Cardiac muscle cell (in vitro differentiated cells and primary cell): ENCODE measurements around the gene SCGB3A2. TPM values are rescaled to one million over a fixed set of nuclear protein-coding genes. Genes with fewer than 3 reads are reported as not detected.

Experiments used
- DNase-seq, 2 donors: peaks; one replicate each; pipeline versions ENCODE4 v3.0.0 to v3.0.0-alpha.2; 2010 to 2017; ENCODE audit warnings: low read depth in 1 of 2, low spot score in 1 of 2
- H3K27ac ChIP-seq: fragments of 200-600 bp; sonication (generic); 2 replicates; pipeline ENCODE4 v1.5.1; 2016
- H3K27me3 ChIP-seq: fragments of 200-600 bp; sonication (generic); 2 replicates; pipeline ENCODE4 v1.6.0; 2016; ENCODE audit warnings: control low read depth
- H3K36me3 ChIP-seq: fragments of 200-600 bp; sonication (generic); 2 replicates; pipeline ENCODE4 v1.5.1; 2016; ENCODE audit warnings: control low read depth
- H3K4me1 ChIP-seq: fragments of 200-600 bp; sonication (generic); 2 replicates; pipeline ENCODE4 v1.8.1; 2017; ENCODE audit warnings: low read depth, mild to moderate bottlenecking, mixed run types
- H3K4me3 ChIP-seq: fragments of 200-600 bp; sonication (generic); 2 replicates; pipeline ENCODE4 v1.5.1; 2016; ENCODE audit warnings: mild to moderate bottlenecking
- H3K9me3 ChIP-seq: fragments of 200-600 bp; sonication (generic); 2 replicates; pipeline ENCODE4 v1.5.1; 2017; ENCODE audit warnings: low read depth, mild to moderate bottlenecking, control low read depth
- CTCF ChIP-seq: IDR thresholded peaks from 2 replicates; pipeline ENCODE4 v1.5.1; 2012; ENCODE audit warnings: low read depth, mild to moderate bottlenecking, low read length
- polyA plus RNA-seq: library from polyadenylated mRNA; unstranded; fragments of >200 nt; fragmentation: Nextera tagmentation; extraction: Ambion mirVana; gene quantifications from 2 replicates; pipeline ENCODE4 v1.2.1, GENCODE V29; 2016
- total RNA-seq: library from RNA; depleted of rRNA; stranded (reverse); fragments of >200 nt; gene quantifications from 2 replicates; pipeline ENCODE4 v1.2.3, GENCODE V29; 2016

SCGB3A2 gene
- total and polyA plus RNA-seq, 2 experiments from 2014 or later, result 0.37 TPM; not detected in 1

- TF ChIP-seq CTCF, result no peak
- no peak for DNase-seq
- H3K36me3 ChIP-seq, result no peaks in the 10 kb centered on the region
- no peak overlapping the region for H3K27ac ChIP-seq
- H3K27me3 ChIP-seq, result no peaks in the 10 kb centered on the region
- H3K4me3 ChIP-seq, result no peak overlapping the region
- no peaks in the 10 kb centered on the region for H3K9me3 ChIP-seq
- H3K4me1 ChIP-seq, result no peaks in the 10 kb centered on the region
Observed at GRCh38 chr5:147920420-147921030, 42.0 kb downstream of the SCGB3A2 start.

GRCh38 chr5:147921136-147921535 lies 42.6 kb downstream of the SCGB3A2 start:
- no peak overlapping the region for H3K4me3 ChIP-seq
- no peaks in the 10 kb centered on the region for H3K36me3 ChIP-seq
- H3K27ac ChIP-seq, result no peak overlapping the region
- no peaks in the 10 kb centered on the region for H3K4me1 ChIP-seq
- no peaks in the 10 kb centered on the region for H3K9me3 ChIP-seq
- DNase-seq, result no peak
- H3K27me3 ChIP-seq, result no peaks in the 10 kb centered on the region
- no peak for TF ChIP-seq CTCF

- Histone ChIP-seq H3K36me3 (no peaks in the 10 kb centered on the region), H3K9me3 (no peaks in the 10 kb centered on the region), H3K27me3 (no peaks in the 10 kb centered on the region), H3K4me1 (no peaks in the 10 kb centered on the region), H3K27ac (no peak overlapping the region), H3K4me3 (no peak overlapping the region)
- DNase-seq, result no peak
- TF ChIP-seq CTCF, result no peak
Observed at GRCh38 chr5:147925020-147925419, 46.5 kb downstream of the SCGB3A2 start.

- Histone ChIP-seq H3K9me3 (no peaks in the 10 kb centered on the region), H3K27ac (no peak overlapping the region), H3K36me3 (no peaks in the 10 kb centered on the region), H3K4me1 (no peaks in the 10 kb centered on the region), H3K27me3 (no peaks in the 10 kb centered on the region), H3K4me3 (no peak overlapping the region)
- no peak for DNase-seq
- no peak for TF ChIP-seq CTCF
Observed at GRCh38 chr5:147927901-147928300, 49.4 kb downstream of the SCGB3A2 start.

GRCh38 chr5:147930769-147931168 lies 52.3 kb downstream of the SCGB3A2 start:
- no peak for TF ChIP-seq CTCF
- H3K27ac ChIP-seq, result no peak overlapping the region

More at GRCh38 chr5:147930769-147931168, 52.3 kb downstream of the SCGB3A2 start:
- Histone ChIP-seq H3K36me3 (no peaks in the 10 kb centered on the region), H3K9me3 (no peaks in the 10 kb centered on the region), H3K27me3 (no peaks in the 10 kb centered on the region), H3K4me1 (no peaks in the 10 kb centered on the region), H3K4me3 (no peak overlapping the region)
- DNase-seq, result no peak

Other genes with a start within 250 kb of the SCGB3A2 start
- 15.9 and 19.6 TPM in 2 replicates for gene JAKMIP2, start 96.0 kb upstream of the SCGB3A2 start, total RNA-seq
- 14.5 and 20.0 TPM in 2 replicates for gene JAKMIP2, start 96.0 kb upstream of the SCGB3A2 start, polyA plus RNA-seq
- not detected in 2 replicates for gene SPINK1, start 47.0 kb upstream of the SCGB3A2 start, total RNA-seq
- 2.6 TPM in 1 of 2 replicates, not detected in the other for gene SPINK1, start 47.0 kb upstream of the SCGB3A2 start, polyA plus RNA-seq
- gene C5orf46, start 27.8 kb downstream of the SCGB3A2 start, total RNA-seq, result not detected in 2 replicates
- gene C5orf46, start 27.8 kb downstream of the SCGB3A2 start, polyA plus RNA-seq, result 0.43 TPM in 1 of 2 replicates, not detected in the other
- 5.3 and 6.1 TPM in 2 replicates for gene SPINK5, start 185.3 kb downstream of the SCGB3A2 start, total RNA-seq
- 3.5 and 5.5 TPM in 2 replicates for gene SPINK5, start 185.3 kb downstream of the SCGB3A2 start, polyA plus RNA-seq